GM23248 (cell line): Measurements from ENCODE around the gene SCAPER.

Experiments used
- EZH2 ChIP-seq: fragments of 200-600 bp; sonication (generic); IDR thresholded peaks from 2 replicates; pipeline ENCODE4 v1.6.1; 2018; ENCODE audit warnings: antibody characterized with exemption, mild to moderate bottlenecking; ENCODE audit not compliant: insufficient read depth, poor library complexity, severe bottlenecking
- EZH2phosphoT487 ChIP-seq: fragments of 200-600 bp; sonication (generic); IDR thresholded peaks from 2 replicates; pipeline ENCODE4 v1.6.1; 2018; ENCODE audit warnings: antibody characterized with exemption, moderate library complexity, mild to moderate bottlenecking, low read depth; ENCODE audit not compliant: insufficient read depth

GRCh38 chr15:76432604-76433003 is 472.5 kb downstream of the SCAPER start:
- TF ChIP-seq EZH2 (no peak), EZH2phosphoT487 (no peak)
